Transverse colon (tissue), 3 donors: ENCODE measurements around the gene CCRL2.

Source experiments
- CTCF ChIP-seq, 5 experiments: fragments of 200-600 bp in 3 of 5; fragments of 450-650 bp in 2 of 5; sonication (generic) in 3 of 5; IDR thresholded peaks; 1 replicate in 2 of 5; 2 replicates in 3 of 5; pipeline ENCODE4 v1.5.1; 2016 to 2017; ENCODE audit warnings: antibody characterized with exemption in 5 of 5, inconsistent platforms in 3 of 5, mild to moderate bottlenecking in 2 of 5, moderate library complexity in 1 of 5
- EP300 ChIP-seq: sonication (generic); formaldehyde crosslinking; IDR thresholded peaks from one replicate; pipeline ENCODE4 v1.6.1; 2017; ENCODE audit warnings: antibody characterized with exemption, low read depth

- TF ChIP-seq CTCF (IDR thresholded peaks at IDR 0.05) (no peak), EP300 (no peak)
Measured at GRCh38 chr3:46427916-46428833, 21.1 kb downstream of the CCRL2 start.
